ENCODE results near the gene NR2F2.

NR2F2 gene

GRCh38 chr15:96330064-96330449, 443 bp upstream of the NR2F2 start:
- peak overlapping the region; percentile 94 for H3K27ac ChIP-seq

GRCh38 chr15:96331144-96331944, 844 bp downstream of the NR2F2 start:
- peak overlapping the region; percentile 94 for H3K27ac ChIP-seq
- no peak for DNase-seq (ENCODE audit: low read depth, low spot score)

More at GRCh38 chr15:96330064-96330449, 443 bp upstream of the NR2F2 start:
- no peak for DNase-seq (ENCODE audit: low read depth, low spot score)

DNA sequence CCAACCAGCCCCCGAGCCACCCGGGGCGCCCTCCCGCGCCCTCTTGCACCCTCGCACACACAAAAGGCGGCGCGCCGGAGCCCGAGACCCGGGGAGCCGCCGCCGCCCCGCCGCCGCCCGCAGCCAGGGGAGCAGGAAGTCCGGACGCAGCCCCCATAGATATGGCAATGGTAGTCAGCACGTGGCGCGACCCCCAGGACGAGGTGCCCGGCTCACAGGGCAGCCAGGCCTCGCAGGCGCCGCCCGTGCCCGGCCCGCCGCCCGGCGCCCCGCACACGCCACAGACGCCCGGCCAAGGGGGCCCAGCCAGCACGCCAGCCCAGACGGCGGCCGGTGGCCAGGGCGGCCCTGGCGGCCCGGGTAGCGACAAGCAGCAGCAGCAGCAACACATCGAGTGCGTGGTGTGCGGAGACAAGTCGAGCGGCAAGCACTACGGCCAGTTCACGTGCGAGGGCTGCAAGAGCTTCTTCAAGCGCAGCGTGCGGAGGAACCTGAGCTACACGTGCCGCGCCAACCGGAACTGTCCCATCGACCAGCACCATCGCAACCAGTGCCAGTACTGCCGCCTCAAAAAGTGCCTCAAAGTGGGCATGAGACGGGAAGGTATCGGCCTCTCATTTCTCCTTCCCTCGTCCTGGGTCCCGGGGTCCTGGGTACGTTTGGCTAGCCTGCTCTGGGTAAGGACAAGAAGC, 1.6 kb downstream of the NR2F2 start:
- peak overlapping the region; percentile 94 for H3K27ac ChIP-seq
- DNase-seq (ENCODE audit: low read depth, low spot score): no peak

DNA sequence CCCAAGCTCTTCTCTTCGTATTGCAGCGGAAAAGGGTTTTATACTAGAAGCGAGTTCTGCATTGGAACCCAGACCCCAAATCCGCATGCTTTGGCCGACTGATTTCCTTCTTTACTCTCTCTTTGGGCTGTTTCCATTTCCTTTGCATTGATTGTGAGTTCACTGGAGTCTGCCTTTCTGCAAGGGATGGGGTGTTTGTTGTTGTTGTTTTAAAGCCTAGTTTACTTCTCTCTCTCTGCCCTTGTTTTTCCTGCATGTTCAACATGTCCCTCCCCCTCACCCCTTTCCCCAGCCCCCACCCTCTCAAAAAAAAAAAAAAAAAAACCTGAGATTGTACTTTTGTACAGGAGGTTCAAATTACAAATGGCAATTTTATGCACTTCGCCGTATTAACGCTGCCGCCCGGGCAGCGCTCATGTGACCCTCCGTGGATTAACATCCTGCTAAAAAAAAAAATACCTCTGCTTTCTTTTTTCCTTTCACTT, 2.2 kb downstream of the NR2F2 start:
- no peak for DNase-seq (ENCODE audit: low read depth, low spot score)
- H3K27ac ChIP-seq: peak overlapping the region; percentile 94

DNA sequence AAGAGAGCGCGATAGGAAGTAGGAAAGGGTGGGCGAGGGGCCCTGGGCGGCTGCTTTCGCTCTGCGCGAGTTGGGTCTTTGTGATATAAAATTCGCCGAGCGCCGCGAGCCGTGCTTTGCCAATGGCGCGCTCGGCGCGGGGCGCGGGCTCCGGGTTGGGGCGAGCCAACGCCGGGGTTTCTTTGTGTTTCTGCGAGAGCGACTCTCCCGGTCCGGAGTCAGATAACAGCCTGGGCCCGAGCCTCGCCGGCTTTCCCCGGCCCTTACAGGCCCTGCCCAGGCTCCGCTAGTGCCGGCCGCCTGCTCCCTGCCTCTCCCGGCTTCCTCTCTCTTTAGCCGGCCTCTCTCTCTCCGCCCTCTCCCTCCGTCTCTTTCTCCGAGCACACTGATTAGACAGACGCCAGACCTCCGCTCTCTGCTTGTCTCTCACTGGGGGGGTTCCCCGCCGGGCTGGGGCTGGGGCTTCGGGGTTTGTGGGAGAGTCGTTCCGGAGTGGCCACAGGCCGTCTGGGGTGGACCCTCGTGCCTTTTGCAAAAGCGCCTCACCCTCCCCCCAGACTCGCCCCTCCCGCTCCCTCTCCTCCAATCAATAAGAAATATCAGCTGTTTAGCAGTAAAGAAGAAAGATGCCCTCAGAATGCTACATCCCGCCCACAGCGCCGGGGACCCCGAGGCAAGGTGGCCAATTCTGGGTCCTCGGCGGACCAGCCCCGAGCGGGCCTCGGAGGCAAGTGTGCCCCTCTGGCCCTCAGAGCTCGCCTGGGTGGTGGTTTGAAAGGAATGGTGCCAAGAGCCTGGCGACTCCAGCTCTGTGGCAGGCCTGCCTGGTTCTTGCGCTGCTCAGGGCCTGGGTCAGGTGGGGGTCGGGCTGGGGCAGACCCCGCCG, 2.9 kb downstream of the NR2F2 start:
- H3K27ac ChIP-seq: peak overlapping the region; percentile 94
- no peak for DNase-seq (ENCODE audit: low read depth, low spot score)

DNA sequence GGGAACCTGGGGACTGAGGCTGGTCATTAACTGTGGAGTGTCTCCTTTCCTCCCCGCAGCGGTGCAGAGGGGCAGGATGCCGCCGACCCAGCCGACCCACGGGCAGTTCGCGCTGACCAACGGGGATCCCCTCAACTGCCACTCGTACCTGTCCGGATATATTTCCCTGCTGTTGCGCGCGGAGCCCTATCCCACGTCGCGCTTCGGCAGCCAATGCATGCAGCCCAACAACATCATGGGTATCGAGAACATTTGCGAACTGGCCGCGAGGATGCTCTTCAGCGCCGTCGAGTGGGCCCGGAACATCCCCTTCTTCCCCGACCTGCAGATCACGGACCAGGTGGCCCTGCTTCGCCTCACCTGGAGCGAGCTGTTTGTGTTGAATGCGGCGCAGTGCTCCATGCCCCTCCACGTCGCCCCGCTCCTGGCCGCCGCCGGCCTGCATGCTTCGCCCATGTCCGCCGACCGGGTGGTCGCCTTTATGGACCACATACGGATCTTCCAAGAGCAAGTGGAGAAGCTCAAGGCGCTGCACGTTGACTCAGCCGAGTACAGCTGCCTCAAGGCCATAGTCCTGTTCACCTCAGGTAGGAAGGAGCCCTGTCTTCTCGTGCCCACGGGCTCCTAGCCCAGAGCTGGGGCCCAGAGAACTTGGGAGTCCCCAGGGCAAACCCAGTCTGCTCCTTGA, 3.7 kb downstream of the NR2F2 start:
- H3K27ac ChIP-seq: peak overlapping the region; percentile 94
- no peak for DNase-seq (ENCODE audit: low read depth, low spot score)

DNA sequence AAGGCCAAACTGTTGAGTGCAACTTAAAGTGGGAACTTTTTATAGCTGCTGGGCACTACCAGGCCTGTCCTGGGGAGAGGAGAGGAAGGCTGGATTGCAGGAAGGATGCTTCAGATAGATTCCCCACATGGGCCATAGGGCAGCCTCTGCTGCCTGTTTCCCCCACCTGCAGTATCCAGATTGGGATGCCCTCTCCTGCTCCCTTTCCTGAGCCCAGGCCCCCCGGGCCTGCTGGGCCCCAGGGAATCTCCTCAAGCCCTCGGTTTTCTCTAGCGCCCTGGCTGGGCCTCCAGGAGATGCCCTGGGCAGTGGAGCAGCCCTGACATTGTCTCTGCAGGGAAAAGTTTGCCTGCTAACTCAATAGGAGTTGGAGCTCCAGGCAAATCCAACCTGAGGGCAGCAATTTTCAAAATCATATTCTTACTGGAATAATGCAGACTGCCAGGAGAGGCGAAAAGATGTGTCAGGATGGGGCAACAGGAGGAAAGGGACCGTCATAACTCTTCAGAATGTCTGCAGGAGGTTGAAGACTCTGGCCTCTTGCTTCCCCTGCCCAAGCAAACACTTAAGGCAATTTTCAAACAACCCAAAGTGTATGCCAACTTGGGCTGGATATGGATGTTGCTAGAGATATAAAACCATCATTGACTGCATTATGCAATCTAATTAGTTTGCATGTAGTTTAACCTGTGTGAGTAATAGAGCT, 4.4 kb downstream of the NR2F2 start:
- no peak for DNase-seq (ENCODE audit: low read depth, low spot score)
- H3K27ac ChIP-seq: peak overlapping the region; percentile 94

GRCh38 chr15:96335411-96336024, 5.0 kb downstream of the NR2F2 start:
- H3K27ac ChIP-seq: peak overlapping the region; percentile 94
- DNase-seq (ENCODE audit: low read depth, low spot score): no peak

DNA sequence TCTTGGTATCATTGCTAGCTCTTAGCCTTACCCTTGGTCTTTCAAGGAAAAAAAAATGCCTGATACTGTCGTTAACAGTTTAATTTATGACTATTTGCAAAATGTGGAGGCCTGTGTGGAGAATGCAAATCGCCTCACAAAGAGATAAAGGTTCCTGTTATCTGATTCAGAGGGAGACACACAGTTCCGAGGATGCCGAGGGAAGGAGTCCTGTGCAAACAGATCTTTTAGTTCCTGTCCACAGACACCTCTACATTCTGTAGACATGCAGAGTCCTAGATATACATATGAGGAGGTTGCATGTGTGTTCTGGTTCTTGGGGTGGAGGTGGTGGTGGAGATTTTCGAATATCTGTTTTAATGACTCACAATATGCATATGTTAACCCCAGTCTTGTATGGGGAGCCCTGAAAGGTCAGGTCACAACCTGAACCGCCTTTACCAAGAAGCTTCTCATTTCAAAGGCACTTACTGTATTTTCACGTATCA, 5.7 kb downstream of the NR2F2 start:
- H3K27ac ChIP-seq: peak overlapping the region; percentile 94
- DNase-seq (ENCODE audit: low read depth, low spot score): no peak

- H3K27ac ChIP-seq: peak overlapping the region; percentile 94
- no peak for DNase-seq (ENCODE audit: low read depth, low spot score)
Measured at GRCh38 chr15:96336596-96337364, 6.3 kb downstream of the NR2F2 start.

DNA sequence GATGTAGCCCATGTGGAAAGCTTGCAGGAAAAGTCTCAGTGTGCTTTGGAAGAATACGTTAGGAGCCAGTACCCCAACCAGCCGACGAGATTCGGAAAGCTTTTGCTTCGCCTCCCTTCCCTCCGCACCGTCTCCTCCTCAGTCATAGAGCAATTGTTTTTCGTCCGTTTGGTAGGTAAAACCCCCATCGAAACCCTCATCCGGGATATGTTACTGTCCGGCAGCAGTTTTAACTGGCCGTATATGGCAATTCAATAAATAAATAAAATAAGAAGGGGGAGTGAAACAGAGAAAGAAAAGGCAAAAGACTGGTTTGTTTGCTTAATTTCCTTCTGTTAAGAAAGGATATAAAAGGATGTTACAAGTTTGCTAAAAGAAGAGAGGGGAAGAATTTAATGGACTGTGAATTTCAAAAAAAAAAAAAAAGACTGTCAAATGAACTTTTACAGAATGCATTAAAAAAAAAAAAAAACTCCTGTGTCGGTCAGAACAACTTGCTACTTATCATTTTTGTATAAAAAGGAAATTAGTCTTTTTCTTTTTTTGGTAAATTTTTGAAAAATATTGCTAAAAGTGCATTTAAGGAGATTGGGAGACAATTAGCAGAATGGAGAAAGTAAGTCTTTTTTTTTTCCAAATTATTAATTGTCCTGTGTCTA, 7.0 kb downstream of the NR2F2 start:
- H3K27ac ChIP-seq: peak overlapping the region; percentile 94
- no peak for DNase-seq (ENCODE audit: low read depth, low spot score)

GRCh38 chr15:96338074-96338765, 7.7 kb downstream of the NR2F2 start:
- H3K27ac ChIP-seq: peak overlapping the region; percentile 94
- no peak for DNase-seq (ENCODE audit: low read depth, low spot score)

GRCh38 chr15:96338766-96339618, 8.5 kb downstream of the NR2F2 start:
- peak overlapping the region; percentile 94 for H3K27ac ChIP-seq
- DNase-seq (ENCODE audit: low read depth, low spot score): no peak

DNA sequence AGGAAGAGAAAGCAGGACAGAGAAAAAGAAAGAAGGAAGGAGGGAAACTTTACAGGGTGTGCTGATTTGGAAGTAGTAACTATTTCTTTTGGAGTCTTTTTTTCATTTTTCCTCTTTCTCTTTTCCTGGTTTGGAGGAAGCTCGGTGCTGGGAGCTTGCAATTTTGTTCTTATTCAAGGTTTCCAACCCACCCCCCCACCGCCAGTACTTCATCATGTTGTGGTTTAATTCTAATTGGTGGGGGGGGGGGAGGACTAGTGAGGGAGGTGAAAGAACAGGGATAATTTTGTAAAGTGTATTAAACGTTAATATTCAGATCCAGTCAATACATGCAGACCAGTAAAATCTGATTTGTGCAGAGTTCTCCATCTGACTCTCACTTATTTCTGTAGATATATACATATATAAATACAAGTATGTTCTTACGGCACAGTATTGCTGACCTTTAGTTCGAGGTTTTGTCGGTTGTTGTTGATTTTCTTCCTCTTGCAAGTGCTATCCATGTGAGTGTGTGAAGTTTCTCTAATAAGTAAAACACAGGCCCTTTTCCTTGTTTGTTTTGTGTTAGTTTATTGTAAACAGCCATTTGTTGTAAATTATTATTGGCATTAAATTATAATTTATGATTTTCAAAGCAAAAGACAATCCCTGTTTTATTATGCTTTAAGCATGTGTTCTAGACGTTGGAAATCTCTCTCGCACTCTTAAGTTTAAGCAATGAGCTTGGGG, 9.3 kb downstream of the NR2F2 start:
- no peak for DNase-seq (ENCODE audit: low read depth, low spot score)
- peak overlapping the region; percentile 94 for H3K27ac ChIP-seq

GRCh38 chr15:96340348-96340597, 9.8 kb downstream of the NR2F2 start:
- DNase-seq (ENCODE audit: low read depth, low spot score): no peak

More at GRCh38 chr15:96340348-96340597, 9.8 kb downstream of the NR2F2 start:
- peak overlapping the region; percentile 94 for H3K27ac ChIP-seq
